ENCODE results near the gene TAPBP.

The TAPBP gene

DNA sequence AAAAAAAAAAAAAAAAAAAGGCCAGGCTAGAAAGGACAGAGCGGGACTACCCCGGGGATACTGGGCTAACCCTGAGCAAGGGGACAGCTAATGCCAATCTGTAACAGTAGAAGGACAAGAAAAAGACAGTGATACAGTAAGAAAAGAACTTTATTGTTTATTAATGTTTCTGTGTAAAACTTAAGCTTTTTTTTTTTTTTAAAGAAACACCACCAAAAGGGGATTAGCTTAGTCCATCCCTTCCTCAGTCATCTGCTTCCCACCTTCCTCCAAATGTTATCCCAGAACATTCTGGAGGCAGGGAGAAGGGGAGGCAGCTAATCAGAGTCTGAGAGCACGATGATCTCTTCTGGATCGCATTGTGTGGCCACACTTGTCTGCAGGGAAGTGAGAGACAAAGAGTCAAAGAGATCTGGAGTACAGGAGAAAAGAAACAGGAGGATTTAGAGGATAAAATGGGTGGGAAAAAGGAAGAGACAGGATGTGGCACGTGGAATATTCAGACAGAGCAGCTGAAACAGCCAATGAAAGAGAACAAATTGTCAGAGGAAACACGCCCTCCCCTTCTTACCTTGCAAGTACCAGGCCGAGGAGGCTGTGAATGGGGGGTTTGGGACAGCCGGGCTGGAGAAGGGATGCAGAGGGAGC, 4.7 kb upstream of the TAPBP start:
- DNase-seq: no peak

GRCh38 chr6:33317669-33318425, 4.0 kb upstream of the TAPBP start, which contains the start of gene ZBTB22:
Gene ZBTB22 (minus strand): TSS chr6:33317744. CDS start chr6:33316916, 828 bp downstream.
- peak; percentile 91 for DNase-seq

DNA sequence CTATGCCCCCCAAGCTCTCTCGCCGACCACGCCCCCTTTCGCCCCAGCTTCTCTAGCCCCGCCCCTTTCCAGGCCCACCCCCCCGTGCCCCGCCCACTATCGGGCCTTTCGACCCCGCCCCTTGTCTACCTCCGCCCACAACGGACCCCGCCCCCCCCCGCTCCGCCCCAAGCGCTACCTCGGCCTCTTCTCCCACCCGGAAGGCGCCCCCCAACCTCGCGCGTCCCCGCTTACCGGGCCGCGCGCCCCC, 3.5 kb upstream of the TAPBP start:
- no peak for DNase-seq

- DNase-seq: no peak
These were observed 2.9 kb upstream of the TAPBP start for GRCh38 chr6:33316603-33317418.

GRCh38 chr6:33315793-33316602, 2.1 kb upstream of the TAPBP start:
- DNase-seq: no peak

DNA sequence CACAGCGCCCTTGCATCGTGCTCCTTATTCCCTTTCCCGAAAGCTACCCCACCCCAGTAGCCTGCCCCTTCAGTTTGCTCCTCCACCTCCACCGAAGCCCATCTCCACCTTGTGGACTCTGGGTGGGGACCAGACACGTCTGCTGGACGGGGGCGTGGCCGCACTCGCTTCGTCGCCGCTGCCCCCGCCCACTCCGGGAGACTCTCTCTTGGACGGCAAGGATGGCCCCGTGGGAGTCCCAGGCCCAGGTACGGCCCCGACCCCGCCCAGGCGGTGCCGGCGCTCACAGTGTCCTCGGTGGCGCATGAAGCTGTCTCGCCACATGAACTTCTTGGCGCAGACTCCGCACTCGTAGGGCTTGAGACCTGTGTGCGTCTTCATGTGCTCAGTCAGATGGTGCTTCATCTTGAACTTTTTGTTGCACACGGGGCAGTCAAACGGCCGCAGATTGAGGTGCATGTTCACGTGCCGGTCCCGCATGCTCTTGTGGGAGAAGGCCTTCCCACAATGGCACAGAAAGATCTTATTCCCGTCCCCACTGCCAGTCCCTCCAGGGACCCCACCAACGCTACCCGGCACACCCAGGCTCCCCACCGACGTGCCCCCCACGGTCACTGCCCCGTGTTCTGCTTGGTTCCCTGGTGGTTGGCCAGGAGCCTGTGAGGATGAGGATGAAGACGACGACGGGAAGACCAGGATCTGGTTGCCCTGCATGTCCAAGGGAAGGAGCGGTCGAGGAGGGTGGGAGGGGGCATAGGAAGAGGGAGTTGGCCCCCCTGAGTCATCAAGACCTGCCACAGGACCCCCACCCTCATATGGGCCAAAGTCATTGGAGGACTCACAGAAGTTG, 1.3 kb upstream of the TAPBP start:
- DNase-seq: no peak

DNA sequence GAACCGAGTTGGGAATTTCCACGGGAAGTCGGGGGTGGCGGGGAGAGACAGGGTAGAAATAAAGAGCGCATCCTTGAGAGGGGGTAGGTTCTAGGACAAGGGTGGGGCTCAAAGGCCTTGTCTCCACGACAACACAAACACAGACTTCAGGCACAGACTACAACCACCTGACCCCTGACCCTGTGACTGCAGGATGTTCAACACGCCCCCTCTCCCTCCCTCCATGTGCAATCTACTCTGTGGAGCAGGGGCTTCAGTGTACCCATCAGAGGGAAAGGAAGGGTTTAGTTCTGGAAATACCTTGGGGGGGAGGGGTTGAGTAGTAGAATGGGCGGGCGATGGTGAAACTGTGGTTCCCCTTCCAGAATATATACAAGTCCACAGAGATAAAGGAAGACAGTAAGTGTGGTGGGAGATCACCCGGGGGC, 651 bp upstream of the TAPBP start:
- DNase-seq: peak; percentile 61

- DNase-seq: peak; percentile 49
These were observed 671 bp downstream of the TAPBP start for GRCh38 chr6:33313105-33313708.

DNA sequence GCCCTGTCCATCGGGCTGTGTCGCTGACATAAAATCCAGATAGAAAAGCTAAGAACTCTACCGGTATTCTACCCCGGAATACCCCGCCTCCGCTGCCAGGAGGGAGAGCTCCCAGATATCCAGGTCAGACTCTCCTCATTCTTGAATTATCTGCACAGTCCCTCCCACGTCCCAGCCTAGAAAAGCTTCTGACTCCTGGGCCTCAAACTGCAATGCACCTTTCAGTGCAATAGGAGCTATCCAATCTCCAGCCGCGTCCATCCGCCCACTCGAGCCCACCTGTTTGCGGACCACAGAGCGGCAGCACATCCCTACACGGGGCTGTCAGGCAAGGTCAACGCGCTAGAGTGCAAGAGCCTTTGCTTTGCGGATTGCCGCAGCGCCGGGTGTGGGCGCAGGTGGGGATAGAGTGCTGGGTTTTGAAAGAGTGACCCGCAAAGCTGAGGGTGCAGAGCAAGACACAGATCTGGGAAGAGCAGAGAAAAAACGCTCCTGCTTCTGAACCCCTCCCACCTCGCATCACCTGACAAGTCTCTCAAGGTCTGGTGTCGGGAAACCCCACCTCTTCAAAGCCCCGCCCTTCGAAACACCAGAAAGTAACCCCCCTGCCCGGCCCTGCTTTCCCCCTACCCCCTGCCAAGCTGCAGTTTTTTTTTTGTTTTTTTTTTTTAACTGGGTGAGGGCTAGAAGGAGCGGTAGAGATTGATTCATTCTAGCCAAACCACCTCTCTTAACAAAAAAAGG, 1.3 kb downstream of the TAPBP start:
- DNase-seq: peak; percentile 76

DNA sequence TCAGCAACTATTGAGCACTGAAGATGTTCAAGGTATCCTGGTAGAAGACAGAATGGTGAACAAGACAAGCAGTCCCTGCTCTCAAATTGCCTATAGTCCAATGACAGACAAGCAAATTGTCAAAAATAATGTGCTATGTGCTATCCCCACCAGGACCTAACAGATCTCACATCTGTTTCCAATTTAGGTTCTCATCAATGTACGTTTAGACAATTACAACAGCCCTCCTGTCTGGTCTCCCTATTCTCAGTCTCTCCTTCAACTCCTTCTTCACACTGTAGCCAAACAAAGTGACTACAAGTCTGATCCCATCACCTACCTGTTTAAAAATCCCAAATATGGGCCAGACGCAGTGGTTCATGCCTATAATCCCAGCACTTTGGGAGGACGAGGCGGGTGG, 7.5 kb downstream of the TAPBP start:
- DNase-seq: no peak

GRCh38 chr6:33305052-33305451, 8.8 kb downstream of the TAPBP start:
- DNase-seq: no peak

DNA sequence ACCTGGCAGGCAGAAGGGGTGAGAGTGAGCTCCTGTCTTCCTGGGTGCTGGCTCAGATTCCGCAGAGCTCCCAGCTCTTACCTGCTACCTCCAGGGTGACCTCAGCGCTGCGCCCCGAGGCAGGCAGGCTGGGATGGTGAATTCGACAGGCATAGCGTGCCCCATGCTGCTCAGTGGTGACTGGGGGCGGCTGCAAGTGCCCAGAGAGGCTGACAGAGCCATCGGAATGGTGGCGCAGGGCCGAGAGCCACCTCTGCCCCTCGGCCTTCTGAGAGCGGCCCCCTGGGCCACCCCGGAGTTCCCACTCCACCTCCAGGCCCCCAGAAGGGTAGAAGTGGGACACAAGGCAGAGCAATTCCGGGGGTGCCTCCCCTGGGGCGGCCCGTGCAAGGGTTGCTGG, 9.7 kb downstream of the TAPBP start:
- DNase-seq: no peak

- DNase-seq: no peak
These were observed 12.0 kb downstream of the TAPBP start for GRCh38 chr6:33301877-33302276.

DNA sequence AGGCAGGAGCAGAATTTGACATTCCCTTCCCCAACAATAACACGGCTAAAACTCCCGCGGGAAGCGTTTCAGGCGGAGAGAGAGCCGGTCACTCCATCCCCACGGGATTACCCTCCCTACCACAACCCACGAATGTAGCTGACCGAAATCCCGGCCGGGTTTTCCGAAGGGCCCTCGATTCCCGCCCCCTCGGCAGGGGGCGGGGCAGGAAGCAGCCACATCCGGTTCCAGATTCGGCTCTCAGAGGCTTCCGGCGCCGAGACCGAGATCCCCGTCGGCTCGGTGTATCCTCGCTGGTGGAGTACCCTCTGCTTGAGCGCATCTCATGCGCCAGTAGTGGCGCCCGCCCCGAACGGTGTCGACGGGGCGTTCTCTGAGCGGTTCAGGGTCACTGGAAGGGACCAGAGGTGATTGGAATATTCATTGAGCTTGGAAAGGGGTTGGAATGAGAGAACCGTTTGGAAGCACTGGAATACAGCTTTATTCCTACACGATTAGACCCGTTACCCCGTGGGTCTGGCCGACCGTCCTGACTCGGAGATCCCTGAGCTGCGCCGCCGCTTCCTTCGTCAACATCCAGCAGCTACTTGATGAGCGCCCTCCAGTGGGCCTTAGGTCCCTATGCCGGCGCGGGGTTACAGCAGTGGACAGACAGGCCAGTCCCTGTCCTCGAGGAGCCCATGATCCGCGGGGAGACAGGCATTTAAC, 14.5 kb downstream of the TAPBP start:
- DNase-seq: peak; percentile 89

DNA sequence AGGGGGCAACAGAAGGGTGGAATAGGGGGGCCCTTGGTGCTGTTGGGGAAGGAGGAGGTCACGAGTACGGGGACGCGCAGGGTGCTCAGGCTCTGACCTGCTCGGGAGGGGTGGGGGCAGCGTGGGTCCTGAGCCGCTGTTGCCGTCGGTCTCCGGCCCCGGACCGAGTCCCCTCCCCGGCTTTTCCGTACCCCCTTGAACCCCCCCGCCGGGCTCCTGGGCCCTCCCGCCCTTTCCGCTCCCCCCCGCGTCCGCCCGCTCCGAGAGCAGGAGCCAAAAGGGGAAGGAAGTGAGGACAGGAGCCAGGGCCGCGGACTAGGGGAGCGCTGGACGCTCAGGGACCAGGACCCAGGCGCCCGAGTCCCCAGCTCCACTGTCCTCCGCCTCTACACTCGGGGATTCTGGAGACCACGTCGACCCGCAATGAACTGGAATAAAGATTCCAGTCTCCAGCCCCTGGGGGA, 15.1 kb downstream of the TAPBP start, which contains the start of gene RGL2:
Gene RGL2 (minus strand): TSS at position 170 of the 464 bp plus-strand sequence. CDS start 332 bp downstream, outside the sequence.
- DNase-seq: no peak

GRCh38 chr6:33297956-33298772, 15.7 kb downstream of the TAPBP start:
- peak; percentile 30 for DNase-seq

- DNase-seq: no peak
These were observed 16.4 kb downstream of the TAPBP start for GRCh38 chr6:33297406-33297955.

GRCh38 chr6:33296797-33297405, 17.0 kb downstream of the TAPBP start:
- no peak for DNase-seq

Measured in activated T-cell treated with anti-CD3 and anti-CD28 coated beads for 4 hours (primary cell).